Fibroblast of lung (primary cell): Measurements from ENCODE around the gene LMNTD2.

ENCODE experiments used
- EZH2 ChIP-seq: IDR thresholded peaks from 2 replicates; pipeline ENCODE4 v1.5.1; 2012; ENCODE audit warnings: low read length, control low read depth, mild to moderate bottlenecking; ENCODE audit errors: missing control alignments
- TF ChIP-seq, protein P1 (sequence below), 2 donors: IDR thresholded peaks in 1 of 2; conservative IDR thresholded peaks in 1 of 2; 1 replicate in 1 of 2; 2 replicates in 1 of 2; pipeline ENCODE4 v1.5.1; 2011 to 2012; ENCODE audit warnings: low read length in 2 of 2, control low read depth in 1 of 2, inconsistent platforms in 1 of 2, low read depth in 1 of 2, mild to moderate bottlenecking in 1 of 2

GRCh38 chr11:528815-529727 is 31.5 kb downstream of the LMNTD2 start:
- TF ChIP-seq, protein P1, sequence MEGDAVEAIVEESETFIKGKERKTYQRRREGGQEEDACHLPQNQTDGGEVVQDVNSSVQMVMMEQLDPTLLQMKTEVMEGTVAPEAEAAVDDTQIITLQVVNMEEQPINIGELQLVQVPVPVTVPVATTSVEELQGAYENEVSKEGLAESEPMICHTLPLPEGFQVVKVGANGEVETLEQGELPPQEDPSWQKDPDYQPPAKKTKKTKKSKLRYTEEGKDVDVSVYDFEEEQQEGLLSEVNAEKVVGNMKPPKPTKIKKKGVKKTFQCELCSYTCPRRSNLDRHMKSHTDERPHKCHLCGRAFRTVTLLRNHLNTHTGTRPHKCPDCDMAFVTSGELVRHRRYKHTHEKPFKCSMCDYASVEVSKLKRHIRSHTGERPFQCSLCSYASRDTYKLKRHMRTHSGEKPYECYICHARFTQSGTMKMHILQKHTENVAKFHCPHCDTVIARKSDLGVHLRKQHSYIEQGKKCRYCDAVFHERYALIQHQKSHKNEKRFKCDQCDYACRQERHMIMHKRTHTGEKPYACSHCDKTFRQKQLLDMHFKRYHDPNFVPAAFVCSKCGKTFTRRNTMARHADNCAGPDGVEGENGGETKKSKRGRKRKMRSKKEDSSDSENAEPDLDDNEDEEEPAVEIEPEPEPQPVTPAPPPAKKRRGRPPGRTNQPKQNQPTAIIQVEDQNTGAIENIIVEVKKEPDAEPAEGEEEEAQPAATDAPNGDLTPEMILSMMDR (conservative IDR thresholded peaks at IDR 0.05 in 1 of 2, IDR thresholded peaks at IDR 0.05 in 1 of 2; ENCODE audit: low read depth in 1 of 2, low read length in 2 of 2), result no peak
- no peak for TF ChIP-seq EZH2
